ENCODE measurements around the gene CGNL1.

Gene CGNL1

GRCh38 chr15:57503911-57504598, 127.8 kb downstream of the CGNL1 start:
- Histone ChIP-seq H2AFZ (ENCODE audit: low read depth) (no peak overlapping the region), H3K4me2 (no peak overlapping the region), H3K9ac (no peak overlapping the region), H3K27ac (no peak overlapping the region), H3K79me2 (ENCODE audit: insufficient read depth, low read depth) (no peaks in the 10 kb centered on the region), H3K27me3 (ENCODE audit: insufficient read depth, low read depth) (no peaks in the 10 kb centered on the region), H3K36me3 (ENCODE audit: insufficient read depth) (no peaks in the 10 kb centered on the region), H3K4me1 (ENCODE audit: low read depth, poor library complexity, severe bottlenecking) (no peaks in the 10 kb centered on the region), H4K20me1 (ENCODE audit: insufficient read depth) (no peaks in the 10 kb centered on the region), H3K4me3 (IDR thresholded peaks at IDR 0.05; ENCODE audit: insufficient read depth, low read depth, low read length) (no peak overlapping the region)
- no peak for TF ChIP-seq CTCF (conservative IDR thresholded peaks at IDR 0.05; ENCODE audit: low read depth, low read length)

DNA sequence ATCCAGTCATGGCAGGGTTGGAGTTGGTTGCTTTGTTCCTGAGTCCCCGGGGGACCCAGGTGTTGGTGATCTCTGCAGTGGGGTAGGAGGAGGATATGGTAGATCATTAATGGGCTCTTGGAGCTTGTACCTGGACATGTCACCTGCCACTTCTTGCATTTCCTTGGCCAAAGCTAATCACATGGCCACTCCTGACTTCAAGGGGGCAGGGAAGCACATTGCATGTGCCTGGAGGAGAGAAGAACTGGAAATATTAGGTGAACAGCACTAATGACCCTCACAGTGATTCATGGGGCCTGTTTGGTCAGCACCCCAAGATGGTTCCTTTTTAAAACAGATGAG, 128.3 kb downstream of the CGNL1 start:
- no peaks in the 10 kb centered on the region for H3K79me2 ChIP-seq (ENCODE audit: insufficient read depth, low read depth)
- no peak overlapping the region for H2AFZ ChIP-seq (ENCODE audit: low read depth)
- H3K36me3 ChIP-seq (ENCODE audit: insufficient read depth), result no peaks in the 10 kb centered on the region
- H3K27me3 ChIP-seq (ENCODE audit: insufficient read depth, low read depth), result no peaks in the 10 kb centered on the region
- no peak overlapping the region for H3K4me3 ChIP-seq (IDR thresholded peaks at IDR 0.05; ENCODE audit: insufficient read depth, low read depth, low read length)
- H3K4me2 ChIP-seq, result no peak overlapping the region
- no peak for TF ChIP-seq CTCF (conservative IDR thresholded peaks at IDR 0.05; ENCODE audit: low read depth, low read length)
- no peaks in the 10 kb centered on the region for H4K20me1 ChIP-seq (ENCODE audit: insufficient read depth)
- no peak overlapping the region for H3K27ac ChIP-seq
- no peaks in the 10 kb centered on the region for H3K4me1 ChIP-seq (ENCODE audit: low read depth, poor library complexity, severe bottlenecking)
- no peak overlapping the region for H3K9ac ChIP-seq

- Histone ChIP-seq H3K36me3 (ENCODE audit: insufficient read depth) (no peaks in the 10 kb centered on the region), H3K27me3 (ENCODE audit: insufficient read depth, low read depth) (no peaks in the 10 kb centered on the region), H3K4me3 (IDR thresholded peaks at IDR 0.05; ENCODE audit: insufficient read depth, low read depth, low read length) (no peak overlapping the region), H3K4me1 (ENCODE audit: low read depth, poor library complexity, severe bottlenecking) (no peaks in the 10 kb centered on the region), H3K4me2 (no peak overlapping the region), H3K79me2 (ENCODE audit: insufficient read depth, low read depth) (no peaks in the 10 kb centered on the region), H4K20me1 (ENCODE audit: insufficient read depth) (no peaks in the 10 kb centered on the region), H2AFZ (ENCODE audit: low read depth) (no peak overlapping the region), H3K9ac (no peak overlapping the region), H3K27ac (no peak overlapping the region)
- no peak for TF ChIP-seq CTCF (conservative IDR thresholded peaks at IDR 0.05; ENCODE audit: low read depth, low read length)
Observed at GRCh38 chr15:57505056-57505715, 128.9 kb downstream of the CGNL1 start.

GRCh38 chr15:57505949-57506391, 129.7 kb downstream of the CGNL1 start:
- no peak overlapping the region for H3K9ac ChIP-seq
- H3K4me2 ChIP-seq, result no peak overlapping the region

More at GRCh38 chr15:57505949-57506391, 129.7 kb downstream of the CGNL1 start:
- Histone ChIP-seq H3K79me2 (ENCODE audit: insufficient read depth, low read depth) (no peaks in the 10 kb centered on the region), H4K20me1 (ENCODE audit: insufficient read depth) (no peaks in the 10 kb centered on the region), H3K4me1 (ENCODE audit: low read depth, poor library complexity, severe bottlenecking) (no peaks in the 10 kb centered on the region), H3K27me3 (ENCODE audit: insufficient read depth, low read depth) (no peaks in the 10 kb centered on the region), H3K36me3 (ENCODE audit: insufficient read depth) (no peaks in the 10 kb centered on the region), H3K27ac (no peak overlapping the region), H2AFZ (ENCODE audit: low read depth) (no peak overlapping the region), H3K4me3 (IDR thresholded peaks at IDR 0.05; ENCODE audit: insufficient read depth, low read depth, low read length) (no peak overlapping the region)
- no peak for TF ChIP-seq CTCF (conservative IDR thresholded peaks at IDR 0.05; ENCODE audit: low read depth, low read length)

Measured in KMS-11 (cell line).